RWPE2 (cell line): ENCODE results near the gene SCNM1.
"Not testable (repeated sequence)": the region's sequence is repeated elsewhere in the genome, so short reads cannot be mapped to it uniquely, and the experiment has no call there.

ENCODE experiments used
- ATAC-seq: fragments of 200-7000 bp; cut with Tn5 transposase; 3 replicates; pipeline ENCODE4 v1.9.1; 2021; ENCODE audit warnings: low read depth
- DNase-seq: peaks from one replicate; pipeline ENCODE4 v3.0.0-alpha.2; 2020; ENCODE audit warnings: low spot score
- H3K27ac ChIP-seq: fragments of 450-650 bp; 2 replicates; pipeline ENCODE4 v1.5.1; 2017; ENCODE audit warnings: mild to moderate bottlenecking; ENCODE audit not compliant: poor library complexity, severe bottlenecking
- H3K27me3 ChIP-seq: fragments of 250-450 bp; sonication (Bioruptor Pico); 2 replicates; pipeline ENCODE4 v1.5.1; 2021; ENCODE audit warnings: mild to moderate bottlenecking, moderate library complexity; ENCODE audit not compliant: insufficient read depth, poor library complexity, severe bottlenecking
- H3K36me3 ChIP-seq: fragments of 250-450 bp; sonication (Bioruptor Pico); 2 replicates; pipeline ENCODE4 v1.5.1; 2020; ENCODE audit warnings: low read depth, mild to moderate bottlenecking, moderate library complexity
- H3K4me1 ChIP-seq: fragments of 250-450 bp; sonication (Bioruptor Pico); 2 replicates; pipeline ENCODE4 v1.5.1; 2021; ENCODE audit warnings: mild to moderate bottlenecking, moderate library complexity; ENCODE audit not compliant: insufficient read depth, poor library complexity, severe bottlenecking
- H3K4me3 ChIP-seq: fragments of 250-450 bp; sonication (Bioruptor Pico); 2 replicates; pipeline ENCODE4 v1.5.1; 2021; ENCODE audit warnings: mild to moderate bottlenecking, moderate library complexity; ENCODE audit not compliant: severe bottlenecking
- H3K9me3 ChIP-seq: fragments of 250-450 bp; sonication (Bioruptor Pico); 2 replicates; pipeline ENCODE4 v1.5.1; 2021; ENCODE audit warnings: mild to moderate bottlenecking, moderate library complexity; ENCODE audit not compliant: severe bottlenecking
- TF ChIP-seq, protein P1 (sequence below): fragments of 450-650 bp; IDR thresholded peaks from one replicate; pipeline ENCODE4 v1.5.1; 2017; ENCODE audit warnings: mild to moderate bottlenecking, moderate library complexity; ENCODE audit not compliant: poor library complexity, severe bottlenecking

Gene SCNM1

GRCh38 chr1:151192047-151192446 lies 26.1 kb downstream of the SCNM1 start:
- TF ChIP-seq, protein P1, sequence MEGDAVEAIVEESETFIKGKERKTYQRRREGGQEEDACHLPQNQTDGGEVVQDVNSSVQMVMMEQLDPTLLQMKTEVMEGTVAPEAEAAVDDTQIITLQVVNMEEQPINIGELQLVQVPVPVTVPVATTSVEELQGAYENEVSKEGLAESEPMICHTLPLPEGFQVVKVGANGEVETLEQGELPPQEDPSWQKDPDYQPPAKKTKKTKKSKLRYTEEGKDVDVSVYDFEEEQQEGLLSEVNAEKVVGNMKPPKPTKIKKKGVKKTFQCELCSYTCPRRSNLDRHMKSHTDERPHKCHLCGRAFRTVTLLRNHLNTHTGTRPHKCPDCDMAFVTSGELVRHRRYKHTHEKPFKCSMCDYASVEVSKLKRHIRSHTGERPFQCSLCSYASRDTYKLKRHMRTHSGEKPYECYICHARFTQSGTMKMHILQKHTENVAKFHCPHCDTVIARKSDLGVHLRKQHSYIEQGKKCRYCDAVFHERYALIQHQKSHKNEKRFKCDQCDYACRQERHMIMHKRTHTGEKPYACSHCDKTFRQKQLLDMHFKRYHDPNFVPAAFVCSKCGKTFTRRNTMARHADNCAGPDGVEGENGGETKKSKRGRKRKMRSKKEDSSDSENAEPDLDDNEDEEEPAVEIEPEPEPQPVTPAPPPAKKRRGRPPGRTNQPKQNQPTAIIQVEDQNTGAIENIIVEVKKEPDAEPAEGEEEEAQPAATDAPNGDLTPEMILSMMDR: no peak
- DNase-seq: no peak
- no peak overlapping the region for H3K4me3 ChIP-seq

GRCh38 chr1:151193304-151193703 lies 27.4 kb downstream of the SCNM1 start:
- H3K27me3 ChIP-seq: no peaks in the 10 kb centered on the region
- H3K36me3 ChIP-seq: peaks cover 8% of the 10 kb centered on the region
- TF ChIP-seq, protein P1: no peak
- H3K4me3 ChIP-seq: no peak overlapping the region
- ATAC-seq (no peak), DNase-seq (no peak)
- H3K27ac ChIP-seq: peak overlapping the region; percentile 96
- no peaks in the 10 kb centered on the region for H3K9me3 ChIP-seq
- H3K4me1 ChIP-seq: peaks cover 13% of the 10 kb centered on the region

More at GRCh38 chr1:151192047-151192446, 26.1 kb downstream of the SCNM1 start:
- no peaks in the 10 kb centered on the region for H3K27me3 ChIP-seq
- no peak for ATAC-seq
- peaks cover 8% of the 10 kb centered on the region for H3K36me3 ChIP-seq
- H3K27ac ChIP-seq: no peak overlapping the region
- H3K9me3 ChIP-seq: peaks cover 2% of the 10 kb centered on the region
- H3K4me1 ChIP-seq: peaks cover 13% of the 10 kb centered on the region

GRCh38 chr1:151193856-151194255 lies 27.9 kb downstream of the SCNM1 start:
- H3K4me3 ChIP-seq: peak overlapping the region; percentile 41
- ATAC-seq (no peak), DNase-seq (no peak)
- H3K27me3 ChIP-seq: no peaks in the 10 kb centered on the region
- peak overlapping the region; percentile 96 for H3K27ac ChIP-seq
- TF ChIP-seq, protein P1: no peak
- H3K36me3 ChIP-seq: peaks cover 8% of the 10 kb centered on the region
- no peaks in the 10 kb centered on the region for H3K9me3 ChIP-seq
- peaks cover 11% of the 10 kb centered on the region for H3K4me1 ChIP-seq

- ATAC-seq (peak; percentile 57), DNase-seq (peak; percentile 98)
- not testable (repeated sequence) for H3K36me3 ChIP-seq, H3K27me3 ChIP-seq, H3K4me1 ChIP-seq, H3K9me3 ChIP-seq
- H3K4me3 ChIP-seq: peak overlapping the region; percentile 41
- peak overlapping the region; percentile 96 for H3K27ac ChIP-seq
Observed at GRCh38 chr1:151194894-151195594, 29.1 kb downstream of the SCNM1 start.

GRCh38 chr1:151196292-151196800 lies 30.4 kb downstream of the SCNM1 start:
- ATAC-seq (peak; percentile 40), DNase-seq (no peak)
- Histone ChIP-seq H3K27me3 (no peaks in the 10 kb centered on the region), H3K4me1 (peaks cover 18% of the 10 kb centered on the region), H3K4me3 (peak overlapping the region; percentile 41), H3K36me3 (peaks cover 17% of the 10 kb centered on the region), H3K27ac (peak overlapping the region; percentile 96), H3K9me3 (no peaks in the 10 kb centered on the region)
- TF ChIP-seq, protein P1: peak; percentile 84
